Ureter (tissue), 1 donor: ENCODE results near the gene NDUFA9. TPM values are rescaled to one million over a fixed set of nuclear protein-coding genes. Genes with fewer than 3 reads are reported as not detected.

Experiments used
- DNase-seq: peaks from one replicate; pipeline ENCODE4 v3.0.0-alpha.2; 2020; ENCODE audit warnings: low spot score
- total RNA-seq: library from RNA; stranded (reverse); gene quantifications from one replicate; pipeline ENCODE4 v1.2.4, GENCODE V29; 2023
- donor health status: DM: yes; HTN: yes; CAD: no.

NDUFA9 gene
- 85.9 TPM for total RNA-seq

DNA sequence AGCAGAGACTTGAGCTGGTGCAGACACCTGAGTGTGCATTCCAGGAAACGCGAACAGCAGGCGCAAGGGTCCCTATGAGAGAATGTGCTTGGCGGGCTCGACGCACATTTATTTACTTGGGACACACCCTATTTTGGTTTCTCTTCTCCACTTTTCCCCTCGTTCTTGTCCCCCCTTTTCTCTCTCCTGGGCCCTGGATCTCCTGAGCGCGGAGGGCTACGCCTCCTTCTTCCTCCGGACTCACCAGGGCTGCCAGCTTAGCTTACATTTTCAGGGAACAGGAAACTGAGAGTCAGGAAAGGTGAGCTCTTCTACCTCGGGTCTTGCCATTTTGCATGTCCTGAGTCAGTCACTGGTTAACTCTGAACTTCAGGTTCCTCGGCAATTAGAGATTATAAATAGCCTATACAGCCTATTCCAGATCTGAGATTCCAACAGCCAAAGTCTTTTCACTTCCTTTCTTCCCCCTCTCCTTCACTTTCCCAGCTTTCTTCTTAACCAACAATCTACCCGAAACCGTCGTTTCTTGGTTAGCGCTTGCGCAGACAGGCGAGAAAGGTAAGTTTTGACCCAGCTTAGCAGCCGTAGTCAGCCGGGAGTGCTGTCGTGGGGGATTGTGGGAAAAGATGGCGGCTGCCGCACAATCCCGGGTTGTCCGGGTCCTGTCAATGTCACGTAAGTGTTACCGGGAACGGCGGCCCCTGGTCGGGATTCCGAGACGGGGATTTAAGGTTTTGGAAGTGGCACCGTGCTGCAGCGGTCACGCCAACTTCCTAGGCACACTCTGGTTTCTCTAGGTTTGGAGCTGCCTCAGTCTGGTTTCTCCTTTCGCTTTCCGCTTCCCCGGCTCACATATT, at the start of gene NDUFA9, which contains the start of gene AKAP3:
TSS of gene NDUFA9 (plus strand) at position 614 of the 857 bp plus-strand sequence. CDS start at position 627, 13 bp downstream.
TSS of gene AKAP3 (minus strand) at position 551 of the 857 bp plus-strand sequence. CDS start 10,855 bp downstream, outside the sequence.
- peak; percentile 86 for DNase-seq

DNA sequence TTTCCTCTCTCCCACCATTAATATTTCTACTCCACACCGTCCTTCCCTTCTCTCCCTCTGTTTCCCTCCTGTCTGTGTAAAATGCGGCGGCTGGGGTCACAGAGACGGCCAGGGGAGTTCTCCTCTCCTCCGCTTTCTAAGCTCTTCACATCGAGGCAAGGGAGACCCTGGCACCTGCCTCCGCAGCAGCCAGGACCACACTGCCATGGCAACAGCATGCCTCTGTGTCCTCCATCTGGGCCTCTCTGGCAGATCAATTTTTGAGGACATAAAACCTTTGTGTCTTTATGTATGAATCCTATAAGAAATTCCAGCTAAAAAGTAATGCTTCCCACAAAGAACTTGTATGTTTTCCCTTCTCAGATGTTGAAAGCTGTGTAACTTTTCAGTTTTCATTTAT, 45.5 kb upstream of the NDUFA9 start:
- DNase-seq: no peak

DNA sequence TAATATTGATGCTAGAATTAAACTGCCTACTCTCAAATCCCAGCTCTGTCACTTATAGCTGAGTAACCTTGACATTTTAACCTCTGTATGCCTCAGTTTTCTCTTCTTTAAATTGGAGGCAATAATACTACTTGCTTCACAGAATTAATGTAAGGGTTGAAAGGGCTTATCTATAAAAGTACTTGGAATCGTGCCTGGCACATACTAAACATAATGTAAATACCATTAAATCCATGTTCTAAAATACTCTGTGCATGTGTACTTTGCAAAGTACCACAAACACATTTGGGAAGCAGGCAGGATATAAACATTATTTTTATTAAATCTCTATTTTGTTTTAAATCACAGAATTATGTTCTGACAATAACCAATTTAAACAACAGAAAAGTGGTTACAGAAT, 45.0 kb upstream of the NDUFA9 start:
- no peak for DNase-seq

DNA sequence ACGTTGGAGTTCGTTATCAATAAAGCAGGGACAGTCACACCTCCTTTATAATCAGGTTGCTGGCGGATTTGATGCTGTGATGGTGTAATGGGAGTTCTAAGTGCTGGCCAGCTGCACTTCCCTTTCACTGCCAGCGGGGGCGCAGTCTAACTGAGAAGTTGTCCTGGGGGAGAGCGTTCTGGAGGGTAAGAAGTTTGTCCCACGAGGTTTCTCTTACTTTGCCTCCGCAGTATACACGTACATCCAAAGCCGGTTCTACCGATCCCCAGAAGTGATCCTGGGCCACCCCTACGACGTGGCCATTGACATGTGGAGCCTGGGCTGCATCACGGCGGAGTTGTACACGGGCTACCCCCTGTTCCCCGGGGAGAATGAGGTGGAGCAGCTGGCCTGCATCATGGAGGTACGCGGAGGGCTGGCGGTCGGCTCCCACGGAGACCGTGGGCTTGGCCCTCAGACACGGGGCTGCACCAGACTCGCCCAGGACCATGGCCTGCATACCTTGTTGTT, 44.2 kb upstream of the NDUFA9 start:
- DNase-seq: peak; percentile 85

DNA sequence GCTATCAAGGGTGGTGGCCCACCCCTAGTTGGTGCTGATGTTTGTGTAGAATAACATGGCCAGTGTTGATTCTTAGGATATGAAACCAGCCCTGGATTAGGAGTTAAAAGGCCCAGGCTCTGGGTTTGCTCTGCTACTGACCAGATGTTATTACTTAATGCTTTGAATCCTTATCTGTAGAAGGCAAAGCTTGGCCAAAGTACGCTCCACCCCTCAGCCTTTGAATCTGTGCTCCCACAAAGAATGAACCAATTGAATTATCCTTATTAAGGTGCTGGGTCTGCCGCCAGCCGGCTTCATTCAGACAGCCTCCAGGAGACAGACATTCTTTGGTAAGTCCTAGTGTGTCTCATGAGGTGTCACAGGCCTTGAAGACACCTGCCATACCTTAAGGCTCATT, 41.9 kb upstream of the NDUFA9 start:
- no peak for DNase-seq

DNA sequence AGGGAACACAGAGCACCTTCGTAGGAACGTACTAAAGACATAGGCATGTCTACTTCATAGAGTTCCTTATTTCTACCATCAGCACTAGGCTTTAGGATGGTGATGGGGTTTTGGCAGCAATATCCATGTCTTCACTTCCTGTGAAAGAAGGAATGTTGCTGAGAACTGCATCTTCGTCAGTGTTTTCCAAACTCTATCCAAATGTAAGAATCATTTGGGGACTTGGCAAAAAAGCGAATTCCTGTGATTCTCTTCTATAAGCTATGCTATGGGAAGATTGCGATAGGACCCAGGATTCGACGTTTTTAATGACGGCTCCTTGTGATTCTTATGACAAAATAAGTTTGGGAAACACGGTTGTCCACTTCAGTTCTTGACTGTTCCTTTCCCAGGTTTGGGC, 39.8 kb upstream of the NDUFA9 start:
- no peak for DNase-seq

DNA sequence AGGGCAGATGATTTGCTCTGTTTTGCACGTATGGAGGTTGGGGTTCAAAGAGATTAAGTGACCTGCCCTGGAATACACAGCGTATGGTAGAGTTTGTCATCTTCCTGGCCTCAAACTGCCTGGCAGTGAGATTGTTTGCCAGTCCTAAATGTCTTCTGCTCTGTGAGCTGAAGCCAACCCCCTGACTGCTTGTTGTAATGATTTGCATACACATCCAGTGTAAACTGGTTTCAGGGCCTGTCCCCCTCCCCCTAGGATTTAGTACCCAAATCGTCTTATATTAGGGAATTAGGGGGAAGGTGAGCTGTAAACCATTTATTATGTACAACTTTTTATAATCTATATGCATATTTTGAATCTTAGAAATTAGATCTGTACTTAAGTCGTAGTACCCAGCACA, 38.4 kb upstream of the NDUFA9 start:
- no peak for DNase-seq

DNA sequence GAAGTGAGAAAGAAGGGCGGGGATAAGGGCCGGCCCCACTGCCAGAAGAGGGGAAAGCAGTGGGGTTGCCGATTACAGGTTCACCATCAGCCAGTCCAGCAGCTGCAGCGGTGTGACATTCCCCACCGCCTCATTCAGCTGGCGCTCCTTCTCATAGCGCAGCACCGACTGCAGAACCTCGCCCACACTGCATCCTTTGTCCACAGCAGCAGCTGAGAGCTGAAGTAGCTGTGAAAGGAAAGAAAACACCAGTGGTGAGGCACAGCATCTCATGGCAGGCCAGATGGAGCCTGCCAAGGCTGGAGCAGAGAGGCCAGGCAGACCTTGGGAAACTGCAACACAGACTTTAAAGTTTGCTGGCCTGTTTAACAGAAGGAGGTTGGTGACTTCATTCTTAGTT, 33.2 kb upstream of the NDUFA9 start:
- DNase-seq: no peak

DNA sequence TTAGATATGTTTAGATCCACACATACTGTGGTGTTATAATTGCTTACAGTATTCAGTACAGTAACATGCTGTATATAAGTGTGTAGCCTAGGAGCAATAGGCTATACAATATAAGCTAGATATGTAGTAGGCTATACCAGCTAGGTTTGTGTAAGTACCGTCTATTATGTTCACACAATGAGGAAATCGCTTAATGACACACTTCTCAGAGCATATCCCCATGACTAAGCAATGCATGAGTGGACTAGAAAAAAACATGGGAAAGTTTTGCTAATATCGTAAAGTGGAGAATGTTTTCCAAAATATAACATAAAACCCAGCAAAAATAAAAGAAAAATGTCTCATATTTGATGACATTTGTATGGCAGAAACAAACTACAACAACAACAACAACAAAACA, 27.4 kb upstream of the NDUFA9 start:
- DNase-seq: no peak

DNA sequence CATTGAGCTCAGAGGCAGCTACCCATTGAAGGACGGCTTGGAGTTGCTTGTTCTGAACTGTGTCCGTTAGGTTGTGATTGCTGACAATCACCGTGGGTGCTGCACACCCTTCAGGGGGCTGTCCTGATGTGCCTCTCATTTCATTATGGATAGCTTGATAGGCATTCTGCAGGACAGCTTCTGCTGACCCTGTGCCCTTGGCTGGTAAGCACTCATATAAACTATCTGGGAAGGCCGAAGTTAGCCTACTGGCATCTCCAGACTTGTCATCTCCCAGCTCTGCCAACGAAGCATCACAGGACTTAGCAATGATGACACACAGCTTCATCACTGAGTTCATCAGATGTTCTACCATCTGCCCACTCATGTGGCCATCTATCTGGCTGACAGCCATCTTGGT, 22.4 kb upstream of the NDUFA9 start:
- DNase-seq: no peak

DNA sequence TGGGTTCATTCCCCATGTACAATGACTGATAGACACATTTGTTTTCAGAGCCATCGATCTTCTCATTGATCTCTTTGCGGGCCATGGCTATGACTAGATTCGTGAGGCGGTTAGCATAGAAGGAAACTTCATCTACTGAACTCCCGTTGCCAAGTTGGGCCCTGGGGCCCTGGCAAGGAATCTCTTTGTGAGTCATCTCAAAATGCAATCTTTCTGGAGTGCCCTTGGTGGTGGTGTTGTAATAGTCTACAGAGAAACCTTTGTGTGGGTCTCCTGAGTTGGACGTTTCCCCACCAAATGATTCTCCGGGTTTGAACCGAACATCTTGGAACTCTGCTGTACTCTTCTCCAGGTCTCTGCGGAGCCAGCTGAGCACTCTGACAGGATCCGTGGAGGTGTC, 20.5 kb upstream of the NDUFA9 start:
- no peak for DNase-seq

DNA sequence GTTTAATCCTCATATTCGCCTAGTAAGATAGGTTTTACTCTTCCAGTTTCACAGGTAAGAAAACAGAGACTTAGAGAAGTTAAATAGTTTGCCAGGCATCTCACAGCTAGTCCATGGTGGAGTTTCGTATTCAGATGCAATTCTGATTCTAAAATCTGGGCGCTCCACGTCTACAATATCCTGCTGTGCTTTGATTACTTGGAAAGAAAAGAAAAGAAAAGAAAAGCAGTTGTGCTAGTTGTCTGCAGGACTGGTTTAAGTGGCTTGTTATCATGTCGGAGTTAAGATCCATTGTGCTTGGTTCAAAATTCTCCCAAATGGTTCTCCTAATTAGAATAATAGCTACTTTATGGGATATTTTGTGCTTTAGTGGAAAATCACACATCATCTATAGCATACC, 18.7 kb upstream of the NDUFA9 start:
- DNase-seq: no peak

DNA sequence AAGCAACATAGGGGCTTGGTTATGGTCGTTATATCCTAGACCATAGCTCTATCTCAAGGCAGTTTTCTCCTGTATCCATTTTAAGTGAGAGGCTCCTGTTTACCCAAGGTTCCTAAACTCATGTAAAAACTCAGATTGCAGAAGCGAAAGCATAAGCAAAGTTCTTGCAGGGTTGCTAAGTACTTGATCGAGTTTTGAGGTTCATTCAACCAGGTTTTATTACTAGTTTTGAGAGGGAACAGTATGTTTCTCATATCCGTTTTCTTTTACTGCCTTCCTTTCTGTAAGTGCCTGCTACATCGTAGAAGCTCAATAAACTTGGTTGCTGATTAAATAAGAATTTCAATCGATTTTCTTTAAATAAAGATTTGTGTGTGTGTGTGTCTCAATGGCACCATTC, 5.2 kb upstream of the NDUFA9 start:
- DNase-seq: no peak

DNA sequence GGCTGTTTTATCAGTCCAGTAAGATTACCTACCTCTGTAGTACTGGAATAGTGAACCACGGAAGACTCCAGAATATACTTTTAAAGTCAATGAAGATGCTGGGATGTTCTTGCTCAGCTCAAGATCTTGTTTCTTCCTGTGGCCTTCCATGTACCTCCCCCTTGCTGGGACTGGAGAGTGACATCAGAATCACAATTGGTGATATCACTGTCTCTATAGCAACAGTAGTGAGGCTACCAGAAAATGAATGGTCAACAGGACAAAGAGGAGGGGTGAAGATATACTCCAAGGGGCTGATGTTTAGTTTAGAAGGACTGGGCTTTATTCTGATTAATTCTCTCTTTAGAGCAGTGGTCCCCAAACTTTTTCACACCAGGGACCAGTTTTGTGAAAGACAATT, 3.9 kb upstream of the NDUFA9 start:
- DNase-seq: no peak

DNA sequence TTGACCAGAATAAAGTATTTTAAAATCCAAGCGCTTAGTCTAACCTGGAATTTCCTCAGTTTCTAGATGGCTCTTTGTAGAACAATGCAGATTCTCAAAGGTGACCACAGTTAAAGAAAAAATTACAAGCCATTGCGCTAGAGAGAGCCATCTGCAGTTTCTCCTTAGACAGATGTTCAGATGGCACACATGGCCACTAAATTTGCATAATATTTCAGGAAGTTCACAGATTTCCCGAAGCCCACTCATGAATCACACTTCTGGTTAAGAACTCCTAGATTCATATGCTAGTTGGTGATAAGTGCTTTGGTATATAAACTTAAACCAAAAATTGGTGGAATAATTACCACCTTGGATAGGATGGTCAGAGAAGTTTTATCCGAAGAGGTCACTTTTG, 812 bp upstream of the NDUFA9 start:
- no peak for DNase-seq

DNA sequence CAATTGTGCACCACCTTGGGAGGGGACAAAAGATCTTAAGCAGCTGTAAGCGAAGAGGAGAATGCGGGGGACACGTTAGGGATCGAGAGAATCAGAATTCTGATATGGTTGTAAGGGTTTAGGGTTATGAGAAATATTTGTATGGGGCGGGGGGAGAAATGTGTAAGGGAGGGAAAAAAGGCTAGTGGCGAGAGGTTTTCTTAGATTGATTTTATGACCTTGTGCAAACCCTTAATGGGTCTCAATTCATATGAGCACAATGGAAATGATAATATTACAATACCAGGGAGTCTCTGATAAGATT, 396 bp downstream of the NDUFA9 start:
- DNase-seq: no peak

DNA sequence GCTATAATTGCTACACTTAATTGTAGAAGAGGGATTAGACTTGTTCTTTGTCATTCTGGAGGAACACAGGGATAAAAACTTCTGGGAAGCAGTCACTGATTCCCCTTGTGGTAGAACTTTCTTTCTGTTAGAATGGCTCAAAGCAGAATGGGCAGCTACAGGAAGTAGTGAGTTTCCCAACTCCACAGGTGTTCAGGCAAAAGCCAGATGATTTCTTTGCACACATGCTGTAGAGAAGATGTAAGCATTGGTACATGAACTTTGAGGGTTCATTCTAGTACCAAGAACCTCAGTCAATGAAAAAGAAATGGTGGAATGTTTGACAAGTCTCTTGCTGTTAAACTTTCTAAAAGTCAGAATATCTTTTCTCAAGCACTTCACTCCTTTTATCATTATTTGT, 4.3 kb downstream of the NDUFA9 start:
- no peak for DNase-seq

DNA sequence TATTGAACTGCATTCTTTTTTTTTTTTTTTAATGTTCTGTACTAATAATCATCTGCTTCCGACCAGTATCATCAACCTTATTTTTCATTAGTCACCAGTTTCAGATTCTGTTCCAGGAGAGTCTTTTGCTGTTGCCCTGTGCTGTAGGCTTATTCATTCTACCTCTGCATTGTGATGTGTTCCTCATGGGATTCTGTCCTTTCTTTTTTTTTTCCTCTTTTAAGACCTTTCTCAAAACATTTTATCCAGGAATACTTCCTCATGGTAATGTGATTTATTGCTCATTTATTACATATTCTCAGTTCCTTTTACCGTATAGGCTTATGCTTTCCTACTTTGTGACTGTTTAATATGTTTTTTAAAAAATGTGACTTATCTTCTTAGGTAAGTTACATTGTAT, 4.8 kb downstream of the NDUFA9 start:
- DNase-seq: no peak

DNA sequence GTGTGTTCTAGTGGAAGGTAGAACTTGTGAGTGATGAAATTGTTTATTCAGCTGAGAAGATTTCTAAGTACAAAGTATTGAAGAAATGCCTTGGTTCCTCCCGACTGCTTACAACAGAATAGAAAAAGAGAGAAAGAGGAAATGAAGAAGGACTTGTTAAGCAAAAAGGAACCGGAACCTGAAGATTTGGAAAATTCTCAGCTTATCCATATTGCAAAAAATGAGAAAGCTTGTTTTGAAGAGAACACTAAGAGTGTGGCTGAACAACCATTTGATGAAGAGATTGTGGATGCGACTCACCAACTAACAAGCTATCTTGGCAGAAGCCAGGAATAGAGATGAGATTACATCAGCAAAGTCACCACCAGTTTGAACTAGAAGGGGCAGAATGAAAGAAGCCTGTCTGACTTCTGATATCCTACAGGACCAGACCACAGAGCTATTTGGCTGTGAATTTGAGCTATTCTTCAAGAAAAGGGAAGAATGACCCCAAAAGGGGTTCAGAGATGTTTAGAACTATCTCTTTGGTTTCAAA, 15.1 kb downstream of the NDUFA9 start:
- no peak for DNase-seq

DNA sequence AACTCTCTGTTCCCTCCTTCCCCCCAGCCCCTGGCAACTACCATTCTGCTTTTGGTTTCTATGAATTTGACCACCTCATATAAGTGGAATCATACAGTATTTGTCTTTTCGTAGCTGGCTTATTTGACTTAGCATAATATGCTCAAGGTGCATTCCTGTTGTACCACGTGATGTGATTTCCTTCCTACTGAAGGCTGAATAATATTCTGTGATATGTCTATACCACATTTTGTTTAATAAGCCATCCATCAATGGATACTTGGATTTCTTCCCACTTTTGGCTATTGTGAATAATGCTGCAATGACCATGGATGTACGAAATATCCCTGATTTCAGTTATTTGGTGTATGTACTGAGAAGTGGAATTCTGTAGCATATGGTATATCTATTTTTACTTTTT, 16.3 kb downstream of the NDUFA9 start:
- no peak for DNase-seq

DNA sequence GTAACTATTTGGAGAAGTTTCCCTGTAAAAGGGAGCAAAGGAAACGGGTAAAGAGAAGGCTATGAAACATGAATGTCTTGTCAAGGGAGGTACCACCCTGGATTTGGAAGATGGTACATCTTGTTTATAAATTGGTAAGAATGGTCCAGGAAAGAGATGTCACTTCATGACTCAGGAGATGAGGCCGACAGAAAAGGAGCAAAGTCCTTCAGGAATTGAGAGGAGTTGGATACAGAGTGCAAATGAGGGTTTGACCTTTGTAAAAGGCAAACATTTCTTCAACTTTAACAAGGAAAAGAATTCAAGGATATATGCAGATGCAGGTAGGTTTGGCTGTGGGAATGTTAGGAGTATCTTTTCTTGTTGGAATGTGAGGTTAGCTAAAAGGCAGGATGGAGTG, 30.8 kb downstream of the NDUFA9 start:
- DNase-seq: no peak

DNA sequence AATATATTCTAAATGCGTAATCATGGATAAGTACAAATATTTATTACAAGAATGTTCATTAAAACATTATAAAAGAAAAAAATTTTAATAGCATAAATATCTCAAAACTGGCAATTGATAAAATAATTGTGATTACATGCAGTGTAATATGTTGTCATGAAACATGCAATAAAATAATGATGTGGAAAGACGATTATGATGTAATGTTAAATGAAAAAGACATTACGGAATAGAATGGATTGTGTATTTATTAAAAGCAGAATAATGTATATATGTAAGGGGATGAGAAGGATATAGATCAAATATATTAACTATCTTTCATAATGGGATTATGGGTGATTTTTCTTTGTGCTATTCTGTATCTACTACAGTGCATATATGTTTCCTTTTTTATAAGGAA, 32.8 kb downstream of the NDUFA9 start:
- DNase-seq: no peak

DNA sequence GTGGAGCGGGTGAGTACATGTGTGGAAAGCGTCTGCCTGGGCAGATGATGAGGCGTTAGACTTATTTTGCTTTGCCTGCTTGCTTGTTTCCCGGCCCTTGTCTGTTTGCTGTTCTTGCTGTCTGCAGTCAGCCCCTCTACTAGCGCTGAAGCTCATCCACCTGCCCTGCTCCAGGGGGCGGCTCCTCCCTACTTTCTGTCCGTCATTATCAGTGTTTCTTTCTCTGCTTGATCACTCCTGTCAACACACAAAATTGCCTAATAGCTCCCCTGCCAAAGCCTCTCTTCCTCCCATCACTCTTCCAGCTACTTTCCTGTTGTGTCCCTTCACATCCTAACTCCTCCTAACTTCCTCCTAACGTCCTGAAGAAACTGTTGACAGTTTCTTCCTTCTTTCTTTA, 36.4 kb downstream of the NDUFA9 start:
- DNase-seq: no peak

DNA sequence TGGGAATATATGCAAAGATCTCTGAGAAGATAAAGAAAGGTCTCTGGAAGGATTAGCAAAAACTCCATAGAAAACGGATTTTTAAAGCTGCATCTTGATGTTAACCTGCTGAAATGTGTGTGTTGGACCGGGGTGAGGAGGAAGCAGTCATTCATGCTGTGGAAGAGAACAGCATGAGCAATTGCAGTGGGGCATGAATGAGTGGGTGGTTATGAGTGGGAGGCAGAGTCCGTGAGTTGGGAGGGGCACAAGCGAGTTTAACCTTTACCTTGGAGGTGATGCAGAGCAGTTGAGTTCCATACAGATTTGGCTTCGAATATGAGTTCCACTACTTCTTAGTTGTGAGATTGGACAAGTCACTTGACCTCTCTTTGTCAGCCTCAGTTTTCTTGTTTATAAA, 41.8 kb downstream of the NDUFA9 start:
- no peak for DNase-seq
